HCT116 (cell line): Measurements from ENCODE around the gene UBTF. TPM values are rescaled to one million over a fixed set of nuclear protein-coding genes. Genes with fewer than 3 reads are reported as not detected.

Experiments used
- ATAC-seq: fragments of 200-7000 bp; cut with Tn5 transposase; 2 replicates; pipeline ENCODE4 v1.9.1; 2020; ENCODE audit warnings: mild to moderate bottlenecking, moderate library complexity
- BruUV-seq: library from RNA; stranded (reverse); fragments of 400-500 nt; replicated peaks from 2 replicates; lab custom pipeline; 2021; lab: Mats Ljungman, UMichigan
- CTCF ChIA-PET: fragments of 300-600 bp; sonication (Branson Sonifier 250); formaldehyde crosslinking; loops from one replicate; lab custom pipeline; 2021; ENCODE audit warnings: antibody characterized with exemption; lab: Charles Lee
- POLR2A ChIA-PET: fragments of 300-600, 350-600 bp; sonication (Branson Sonifier 250); formaldehyde crosslinking; loops from one replicate; lab custom pipeline; 2021; ENCODE audit warnings: antibody characterized with exemption; lab: Charles Lee
- RAD21 ChIA-PET, 2 experiments: fragments of 300-600 bp; sonication (Branson Sonifier 250); formaldehyde crosslinking; loops; one replicate each; lab custom pipeline; 2023; ENCODE audit warnings: low total read pairs in 2 of 2; ENCODE audit not compliant: uncharacterized antibody in 2 of 2, unreplicated experiment in 2 of 2, low non-redundant PET in 1 of 2; lab: Charles Lee
- DNase-seq: peaks from one replicate; pipeline ENCODE4 v3.0.0-alpha.2; 2010; ENCODE audit warnings: low read depth, low spot score
- H2AFZ ChIP-seq: fragments of 200-600 bp; shearing (Covaris generic), sonication (generic); 2 replicates; pipeline ENCODE4 v1.6.1; 2017; ENCODE audit warnings: low read depth, mixed run types, mixed read lengths, antibody characterized with exemption, low read length; ENCODE audit not compliant: poor library complexity, severe bottlenecking
- H3K27ac ChIP-seq: 2 replicates; pipeline ENCODE4 v1.5.1; 2012; ENCODE audit warnings: low read depth, low read length
- H3K27me3 ChIP-seq: fragments of 200-600 bp; sonication (generic); 2 replicates; pipeline ENCODE4 v1.6.1; 2016; ENCODE audit warnings: mixed run types, low read length, mixed read lengths; ENCODE audit not compliant: insufficient read depth
- H3K36me3 ChIP-seq, 2 experiments: fragments of 200-500 bp in 1 of 2; fragments of 200-600 bp in 1 of 2; sonication (Bioruptor generic) in 1 of 2; sonication (generic) in 1 of 2; 2 replicates each; pipeline versions ENCODE4 v1.5.1 to v1.6.1; 2014 to 2016; ENCODE audit warnings: low read length in 2 of 2, inconsistent platforms in 1 of 2, mixed read lengths in 1 of 2, mixed run types in 1 of 2; ENCODE audit not compliant: insufficient read depth in 2 of 2, control insufficient read depth in 1 of 2
- H3K4me1 ChIP-seq, 2 experiments: fragments of 200-600 bp in 1 of 2; sonication (generic) in 1 of 2; 2 replicates each; pipeline versions ENCODE4 v1.5.1 to v1.6.1; 2012 to 2017; ENCODE audit warnings: low read length in 2 of 2, inconsistent platforms in 1 of 2, mild to moderate bottlenecking in 1 of 2, mixed read lengths in 1 of 2, mixed run types in 1 of 2, moderate library complexity in 1 of 2; ENCODE audit not compliant: insufficient read depth in 2 of 2, control insufficient read depth in 1 of 2
- H3K4me2 ChIP-seq: fragments of 200-600 bp; sonication (generic); 2 replicates; pipeline ENCODE4 v1.6.1; 2017; ENCODE audit warnings: mixed run types, low read length, mixed read lengths
- H3K4me3 ChIP-seq, 2 experiments: fragments of 200-600 bp in 1 of 2; sonication (generic) in 1 of 2; replicated peaks in 1 of 2; 2 replicates each; pipeline ENCODE4 v1.5.1; 2011 to 2016; ENCODE audit warnings: low read length in 2 of 2, control low read depth in 1 of 2, low read depth in 1 of 2, mild to moderate bottlenecking in 1 of 2, mixed read lengths in 1 of 2, mixed run types in 1 of 2
- H3K79me2 ChIP-seq: fragments of 200-600 bp; sonication (generic); 2 replicates; pipeline ENCODE4 v1.6.1; 2017; ENCODE audit warnings: mild to moderate bottlenecking, mixed run types, low read length, moderate library complexity, mixed read lengths; ENCODE audit not compliant: insufficient read depth
- H3K9ac ChIP-seq: fragments of 200-600 bp; sonication (generic); 2 replicates; pipeline ENCODE4 v1.6.1; 2016; ENCODE audit warnings: low read length, mixed read lengths
- H3K9me2 ChIP-seq: fragments of 200-600 bp; sonication (generic), shearing (Covaris generic); 2 replicates; pipeline ENCODE4 v1.6.1; 2017; ENCODE audit warnings: mixed run types, mild to moderate bottlenecking, moderate library complexity; ENCODE audit not compliant: insufficient read depth
- H3K9me3 ChIP-seq, 2 experiments: fragments of 200-500 bp in 1 of 2; fragments of 200-600 bp in 1 of 2; sonication (Bioruptor generic) in 1 of 2; sonication (generic) in 1 of 2; 2 replicates each; pipeline ENCODE4 v1.6.1; 2014 to 2017; ENCODE audit warnings: low read length in 2 of 2, mixed read lengths in 2 of 2, inconsistent platforms in 1 of 2, low read depth in 1 of 2, mild to moderate bottlenecking in 1 of 2, mixed run types in 1 of 2, moderate library complexity in 1 of 2; ENCODE audit not compliant: control insufficient read depth in 1 of 2, insufficient read depth in 1 of 2
- H4K20me1 ChIP-seq: fragments of 200-600 bp; sonication (generic), shearing (Covaris generic); 2 replicates; pipeline ENCODE4 v1.6.1; 2017; ENCODE audit warnings: mixed run types, mild to moderate bottlenecking, moderate library complexity; ENCODE audit not compliant: insufficient read depth
- ATF3 ChIP-seq: IDR thresholded peaks from 2 replicates; pipeline ENCODE4 v1.6.1; 2012
- CBX3 ChIP-seq: IDR thresholded peaks from 2 replicates; pipeline ENCODE4 v1.6.1; 2012; ENCODE audit warnings: low read depth
- CEBPB ChIP-seq: IDR thresholded peaks from 2 replicates; pipeline ENCODE4 v1.6.1; 2012; ENCODE audit warnings: low read depth
- CTCF ChIP-seq, 3 experiments: fragments of 200-600 bp in 1 of 3; sonication (generic) in 1 of 3; IDR thresholded peaks in 2 of 3; conservative IDR thresholded peaks in 1 of 3; 2 replicates each; pipeline ENCODE4 v1.5.1; 2012 to 2017; ENCODE audit warnings: low read depth in 2 of 3, low read length in 2 of 3, antibody characterized with exemption in 1 of 3, borderline replicate concordance in 1 of 3, control low read depth in 1 of 3, mild to moderate bottlenecking in 1 of 3, mixed read lengths in 1 of 3, mixed run types in 1 of 3, moderate library complexity in 1 of 3; ENCODE audit not compliant: insufficient read depth in 1 of 3
- EGR1 ChIP-seq: IDR thresholded peaks from 2 replicates; pipeline ENCODE4 v1.6.1; 2012; ENCODE audit warnings: low read depth
- ELF1 ChIP-seq: IDR thresholded peaks from 2 replicates; pipeline ENCODE4 v1.6.1; 2012; ENCODE audit warnings: low read depth, borderline replicate concordance
- EZH2 ChIP-seq: fragments of 200-600 bp; sonication (generic); IDR thresholded peaks from 2 replicates; pipeline ENCODE4 v1.6.1; 2017; ENCODE audit warnings: antibody characterized with exemption, mixed run types
- FOSL1 ChIP-seq: IDR thresholded peaks from 2 replicates; pipeline ENCODE4 v1.6.1; 2012; ENCODE audit warnings: low read depth
- JUND ChIP-seq: IDR thresholded peaks from 2 replicates; pipeline ENCODE4 v1.6.1; 2012
- MAX ChIP-seq: IDR thresholded peaks from 2 replicates; pipeline ENCODE4 v1.6.1; 2012
- POLR2A ChIP-seq: IDR thresholded peaks from 2 replicates; pipeline ENCODE4 v1.7.0; 2011; ENCODE audit warnings: borderline replicate concordance; ENCODE audit not compliant: insufficient read depth, insufficient read length; ENCODE audit errors: extremely low read depth
- POLR2AphosphoS5 ChIP-seq: IDR thresholded peaks from 2 replicates; pipeline ENCODE4 v1.6.1; 2011; ENCODE audit warnings: mild to moderate bottlenecking, low read depth, low read length, moderate library complexity
- RAD21 ChIP-seq: IDR thresholded peaks from 2 replicates; pipeline ENCODE4 v1.6.1; 2012; ENCODE audit warnings: low read depth, mild to moderate bottlenecking
- REST ChIP-seq: IDR thresholded peaks from 2 replicates; pipeline ENCODE4 v1.6.1; 2012; ENCODE audit warnings: low read depth
- SIN3A ChIP-seq: IDR thresholded peaks from 2 replicates; pipeline ENCODE4 v1.6.1; 2012; ENCODE audit warnings: low read depth
- SP1 ChIP-seq: IDR thresholded peaks from 2 replicates; pipeline ENCODE4 v1.6.1; 2012; ENCODE audit warnings: low read depth
- SRF ChIP-seq: IDR thresholded peaks from 2 replicates; pipeline ENCODE4 v1.6.1; 2012; ENCODE audit warnings: low read depth
- TCF7L2 ChIP-seq: IDR thresholded peaks from 2 replicates; pipeline ENCODE4 v1.7.0; 2011; ENCODE audit warnings: borderline replicate concordance, inconsistent platforms; ENCODE audit not compliant: insufficient read depth, insufficient read length; ENCODE audit errors: extremely low read depth
- YY1 ChIP-seq: IDR thresholded peaks from 2 replicates; pipeline ENCODE4 v1.6.1; 2011; ENCODE audit warnings: low read length, low read depth, moderate library complexity, mild to moderate bottlenecking; ENCODE audit not compliant: insufficient replicate concordance; ENCODE audit errors: extremely low read depth
- ZBTB33 ChIP-seq: IDR thresholded peaks from 2 replicates; pipeline ENCODE4 v1.6.1; 2011; ENCODE audit warnings: mild to moderate bottlenecking, low read length, moderate library complexity; ENCODE audit not compliant: insufficient replicate concordance; ENCODE audit errors: extremely low read depth
- ZFX ChIP-seq: fragments of 450-650 bp; IDR thresholded peaks from 2 replicates; pipeline ENCODE4 v1.6.1; 2017
- ZNF274 ChIP-seq: fragments of 200-500 bp; sonication (Bioruptor generic); IDR thresholded peaks from 2 replicates; pipeline ENCODE4 v1.6.1; 2014; ENCODE audit warnings: mild to moderate bottlenecking, low read depth, low read length, inconsistent platforms
- intact Hi-C: fragments of 100-400 bp; cut with micrococcal nuclease; formaldehyde crosslinking; loops from 2 replicates; pipeline ENCODE4 v1.10.0; 2022
- total RNA-seq: library from RNA; stranded (reverse); gene quantifications from one replicate; pipeline ENCODE4 v1.2.1, GENCODE V29; 2021; ENCODE audit not compliant: unreplicated experiment

The UBTF gene
- total RNA-seq, 1 experiment from 2014 or later = 84.3 TPM

- no TSS peak for BruUV-seq
- peak; percentile 73 for DNase-seq
- Histone ChIP-seq H2AFZ (peak overlapping the region; percentile 92), H3K4me2 (peak overlapping the region; percentile 69), H4K20me1 (no peaks in the 10 kb centered on the region), H3K9ac (peak overlapping the region; percentile 52), H3K9me3 (no peaks in the 10 kb centered on the region), H3K27me3 (no peaks in the 10 kb centered on the region), H3K4me1 (peaks cover 19 to 30% of the 10 kb centered on the region in 2 experiments), H3K36me3 (no peaks in the 10 kb centered on the region), H3K9me2 (no peaks in the 10 kb centered on the region), H3K4me3 (peak overlapping the region in 1 of 2 experiments; percentile 21; a peak in 2 of 4 replicates), H3K79me2 (no peaks in the 10 kb centered on the region), H3K27ac (peak overlapping the region; percentile 50)
- CTCF ChIA-PET = no interaction called here
- RAD21 ChIA-PET = no interaction called here
- POLR2A ChIA-PET = interaction anchor here (1.8 kb wide), 1 partner anchor 14 kb away, joined by 8 read pairs; no protein-coding TSS in a partner anchor
- ATAC-seq = peak; percentile 88
- intact Hi-C loops = loop anchor here (2.0 kb wide), 1 partner anchor 73 kb away; the partner anchor contains the start of gene RUNDC3A
- peak; percentile 79 for TF ChIP-seq FOSL1
- TF ChIP-seq YY1 = no peak
- TF ChIP-seq CEBPB = no peak
- peak; percentile 77 for TF ChIP-seq MAX
- no peak for TF ChIP-seq SIN3A
- peak; percentile 60; the same call in 1 of the 2 replicates for TF ChIP-seq CBX3
- peak; percentile 53 for TF ChIP-seq SP1
- TF ChIP-seq ZNF274 = no peak
- no peak for TF ChIP-seq POLR2A
- TF ChIP-seq ELF1 = no peak
- TF ChIP-seq TCF7L2 = no peak
- no peak for TF ChIP-seq ZBTB33
- no peak for TF ChIP-seq REST
- TF ChIP-seq CTCF (IDR thresholded peaks at IDR 0.05 in 2 of 3, conservative IDR thresholded peaks at IDR 0.05 in 1 of 3; ENCODE audit: borderline replicate concordance in 1 of 3, insufficient read depth in 1 of 3, low read depth in 2 of 3, low read length in 2 of 3) = no peak
- TF ChIP-seq ATF3 = no peak
- no peak for TF ChIP-seq RAD21
- TF ChIP-seq ZFX = no peak
- peak; percentile 39 for TF ChIP-seq POLR2AphosphoS5
- no peak for TF ChIP-seq EZH2
- TF ChIP-seq EGR1 = no peak
- no peak for TF ChIP-seq SRF
- peak; percentile 53; the same call in 1 of the 2 replicates for TF ChIP-seq JUND
Measured at GRCh38 chr17:44235583-44235936, 16.1 kb upstream of the UBTF start.
